Liver (tissue), 9 donors: ENCODE results near the gene CAMK1D. TPM values are rescaled to one million over a fixed set of nuclear protein-coding genes. Genes with fewer than 3 reads are reported as not detected.

Experiments
- DNase-seq: peaks from one replicate; pipeline ENCODE4 v3.0.0-alpha.2; 2017; ENCODE audit warnings: low spot score
- H3K27ac ChIP-seq, 2 donors: one replicate each; pipeline ENCODE4 v1.7.0; 2013; ENCODE audit warnings: inconsistent platforms in 2 of 2, low read length in 2 of 2, control low read depth in 1 of 2, low read depth in 1 of 2, mild to moderate bottlenecking in 1 of 2
- H3K27me3 ChIP-seq, 4 donors: one replicate each; pipeline versions ENCODE4 v1.6.1 to v1.7.0; 2013; ENCODE audit warnings: low read length in 3 of 4, inconsistent platforms in 1 of 4, mild to moderate bottlenecking in 1 of 4, moderate library complexity in 1 of 4; ENCODE audit not compliant: control insufficient read depth in 4 of 4, insufficient read depth in 4 of 4
- H3K36me3 ChIP-seq, 4 donors: one replicate each; pipeline versions ENCODE4 v1.6.1 to v1.7.0; 2013; ENCODE audit warnings: low read length in 3 of 4, mild to moderate bottlenecking in 3 of 4, low read depth in 1 of 4, moderate library complexity in 1 of 4; ENCODE audit not compliant: control insufficient read depth in 4 of 4, insufficient read depth in 3 of 4
- H3K4me1 ChIP-seq, 4 donors: one replicate each; pipeline versions ENCODE4 v1.6.1 to v1.7.0; 2013; ENCODE audit warnings: low read length in 3 of 4, mild to moderate bottlenecking in 3 of 4, moderate library complexity in 1 of 4; ENCODE audit not compliant: control insufficient read depth in 4 of 4, insufficient read depth in 4 of 4
- H3K4me3 ChIP-seq, 3 donors: one replicate each; pipeline versions ENCODE4 v1.6.1 to v1.7.0; 2013; ENCODE audit warnings: low read length in 3 of 3, control low read depth in 1 of 3, low read depth in 1 of 3, mild to moderate bottlenecking in 1 of 3
- H3K9ac ChIP-seq, 2 donors: one replicate each; pipeline ENCODE4 v1.7.0; 2013; ENCODE audit warnings: low read length in 2 of 2, mild to moderate bottlenecking in 2 of 2, moderate library complexity in 2 of 2, control low read depth in 1 of 2, low read depth in 1 of 2
- H3K9me3 ChIP-seq, 4 donors: one replicate each; pipeline versions ENCODE4 v1.6.1 to v1.7.0; 2013; ENCODE audit warnings: low read length in 3 of 4; ENCODE audit not compliant: control insufficient read depth in 4 of 4
- EGR1 ChIP-seq, 2 donors: IDR thresholded peaks; 2 replicates each; pipeline ENCODE4 v1.6.1; 2016 to 2018; ENCODE audit warnings: antibody characterized with exemption in 2 of 2, low read depth in 2 of 2
- FOXA1 ChIP-seq: IDR thresholded peaks from 2 replicates; pipeline ENCODE4 v1.6.1; 2016; ENCODE audit warnings: antibody characterized with exemption
- FOXA2 ChIP-seq: IDR thresholded peaks from 2 replicates; pipeline ENCODE4 v1.6.1; 2016; ENCODE audit warnings: antibody characterized with exemption
- HNF4A ChIP-seq, 2 donors: conservative IDR thresholded peaks; 2 replicates each; pipeline ENCODE4 v1.6.1; 2016; ENCODE audit warnings: antibody characterized with exemption in 2 of 2, mild to moderate bottlenecking in 2 of 2
- HNF4G ChIP-seq: IDR thresholded peaks from 2 replicates; pipeline ENCODE4 v1.6.1; 2016; ENCODE audit warnings: antibody characterized with exemption
- JUND ChIP-seq, 2 donors: IDR thresholded peaks; 2 replicates each; pipeline ENCODE4 v1.6.1; 2016; ENCODE audit warnings: antibody characterized with exemption in 2 of 2
- NR2F2 ChIP-seq: IDR thresholded peaks from 2 replicates; pipeline ENCODE4 v1.6.1; 2016; ENCODE audit warnings: antibody characterized with exemption
- RAD21 ChIP-seq, 2 donors: IDR thresholded peaks; 2 replicates each; pipeline ENCODE4 v1.6.1; 2016; ENCODE audit warnings: antibody characterized with exemption in 2 of 2, mild to moderate bottlenecking in 2 of 2
- RXRA ChIP-seq, 2 donors: IDR thresholded peaks; 2 replicates each; pipeline ENCODE4 v1.6.1; 2017 to 2018; ENCODE audit warnings: antibody characterized with exemption in 2 of 2, mild to moderate bottlenecking in 1 of 2
- SP1 ChIP-seq: IDR thresholded peaks from 2 replicates; pipeline ENCODE4 v1.6.1; 2018; ENCODE audit warnings: antibody characterized with exemption, mild to moderate bottlenecking
- TAF1 ChIP-seq: conservative IDR thresholded peaks from 2 replicates; pipeline ENCODE4 v1.6.1; 2016; ENCODE audit warnings: antibody characterized with exemption, mild to moderate bottlenecking
- YY1 ChIP-seq: IDR thresholded peaks from 2 replicates; pipeline ENCODE4 v1.6.1; 2016; ENCODE audit warnings: antibody characterized with exemption, mild to moderate bottlenecking
- WGBS: extraction: QIAGEN DNeasy Blood & Tissue Kit; methylation state at CpG from one replicate; pipeline ENCODE4 v1.1.7; 2013; 5-methylcytosine and 5-hydroxymethylcytosine counted together
- polyA plus RNA-seq, 2 donors: library from polyadenylated mRNA; stranded (reverse) in 1 of 2; unstranded in 1 of 2; fragments of 200-250 nt in 1 of 2; fragments of >200 nt in 1 of 2; fragmentation: Nextera tagmentation in 1 of 2; extraction: Ambion mirVana in 1 of 2; gene quantifications; one replicate each; pipeline versions ENCODE4 v1.2.1 to v1.2.3, GENCODE V29; 2013 to 2015
- total RNA-seq, 2 donors: library from RNA; depleted of rRNA; stranded (reverse); fragments of >200 nt; gene quantifications; one replicate each; pipeline ENCODE4 v1.2.3, GENCODE V29; 2014
- TF ChIP-seq, protein P1 (sequence below): IDR thresholded peaks from 2 replicates; pipeline ENCODE4 v1.6.1; 2016; ENCODE audit warnings: antibody characterized with exemption
- TF ChIP-seq, protein P2 (sequence below): IDR thresholded peaks from 2 replicates; pipeline ENCODE4 v1.6.1; 2016; ENCODE audit warnings: antibody characterized with exemption
- TF ChIP-seq, protein P3 (sequence below): fragments of 150-350 bp; IDR thresholded peaks from 2 replicates; pipeline ENCODE4 v1.5.1; 2017; ENCODE audit warnings: improper control_type of control experiment, low read depth, low read length; ENCODE audit not compliant: missing input control
- TF ChIP-seq, protein P4 (sequence below): IDR thresholded peaks from 2 replicates; pipeline ENCODE4 v1.6.1; 2016; ENCODE audit warnings: antibody characterized with exemption, mild to moderate bottlenecking
- donor health status: healthy.
- donor health status: healthy.
- donor health status: healthy.
- donor health status: healthy.
- donor health status: healthy.

The CAMK1D gene
- total and polyA plus RNA-seq, 4 donors, result 2.7 to 10.1 (median 4.2) TPM

DNA sequence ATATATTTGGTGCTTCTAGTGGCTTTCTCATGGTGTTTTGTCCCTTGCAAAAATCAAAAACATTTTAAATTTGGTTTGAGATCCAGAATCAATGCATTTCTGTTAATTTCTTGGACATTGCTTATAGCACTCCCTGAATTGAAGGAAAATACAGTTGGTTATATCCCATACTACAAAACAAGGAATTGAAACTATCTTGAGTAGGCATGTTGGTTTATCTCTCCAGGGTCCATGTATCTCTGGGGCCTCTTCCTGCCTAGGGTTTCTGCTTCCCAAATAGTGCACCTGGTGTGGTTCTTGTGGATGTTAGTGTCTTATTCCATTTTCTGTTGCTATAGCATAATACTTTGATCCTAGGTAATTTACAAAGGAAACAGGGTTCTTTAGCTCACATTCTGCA, 212.4 kb downstream of the CAMK1D start:
- TF ChIP-seq TAF1 (no peak), HNF4A (conservative IDR thresholded peaks at IDR 0.05) (no peak), FOXA1 (no peak), JUND (IDR thresholded peaks at IDR 0.05) (no peak), EGR1 (IDR thresholded peaks at IDR 0.05; ENCODE audit: low read depth in 2 of 2) (no peak), YY1 (no peak), SP1 (no peak), HNF4G (no peak), RXRA (IDR thresholded peaks at IDR 0.05) (no peak)
- TF ChIP-seq, protein P1, sequence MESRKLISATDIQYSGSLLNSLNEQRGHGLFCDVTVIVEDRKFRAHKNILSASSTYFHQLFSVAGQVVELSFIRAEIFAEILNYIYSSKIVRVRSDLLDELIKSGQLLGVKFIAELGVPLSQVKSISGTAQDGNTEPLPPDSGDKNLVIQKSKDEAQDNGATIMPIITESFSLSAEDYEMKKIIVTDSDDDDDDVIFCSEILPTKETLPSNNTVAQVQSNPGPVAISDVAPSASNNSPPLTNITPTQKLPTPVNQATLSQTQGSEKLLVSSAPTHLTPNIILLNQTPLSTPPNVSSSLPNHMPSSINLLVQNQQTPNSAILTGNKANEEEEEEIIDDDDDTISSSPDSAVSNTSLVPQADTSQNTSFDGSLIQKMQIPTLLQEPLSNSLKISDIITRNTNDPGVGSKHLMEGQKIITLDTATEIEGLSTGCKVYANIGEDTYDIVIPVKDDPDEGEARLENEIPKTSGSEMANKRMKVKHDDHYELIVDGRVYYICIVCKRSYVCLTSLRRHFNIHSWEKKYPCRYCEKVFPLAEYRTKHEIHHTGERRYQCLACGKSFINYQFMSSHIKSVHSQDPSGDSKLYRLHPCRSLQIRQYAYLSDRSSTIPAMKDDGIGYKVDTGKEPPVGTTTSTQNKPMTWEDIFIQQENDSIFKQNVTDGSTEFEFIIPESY, result no peak
- TF ChIP-seq, protein P2, sequence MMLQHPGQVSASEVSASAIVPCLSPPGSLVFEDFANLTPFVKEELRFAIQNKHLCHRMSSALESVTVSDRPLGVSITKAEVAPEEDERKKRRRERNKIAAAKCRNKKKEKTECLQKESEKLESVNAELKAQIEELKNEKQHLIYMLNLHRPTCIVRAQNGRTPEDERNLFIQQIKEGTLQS, result no peak
- no peaks in the 10 kb centered on the region for H3K9me3 ChIP-seq
- no peak overlapping the region for H3K27ac ChIP-seq
- no peaks in the 10 kb centered on the region for H3K27me3 ChIP-seq
- H3K36me3 ChIP-seq, result no peaks in the 10 kb centered on the region
- DNase-seq, result no peak
- H3K4me3 ChIP-seq, result no peak overlapping the region
- H3K9ac ChIP-seq, result no peak overlapping the region
- peaks cover 0 to 8% (median 3%) of the 10 kb centered on the region in 4 donors for H3K4me1 ChIP-seq

DNA sequence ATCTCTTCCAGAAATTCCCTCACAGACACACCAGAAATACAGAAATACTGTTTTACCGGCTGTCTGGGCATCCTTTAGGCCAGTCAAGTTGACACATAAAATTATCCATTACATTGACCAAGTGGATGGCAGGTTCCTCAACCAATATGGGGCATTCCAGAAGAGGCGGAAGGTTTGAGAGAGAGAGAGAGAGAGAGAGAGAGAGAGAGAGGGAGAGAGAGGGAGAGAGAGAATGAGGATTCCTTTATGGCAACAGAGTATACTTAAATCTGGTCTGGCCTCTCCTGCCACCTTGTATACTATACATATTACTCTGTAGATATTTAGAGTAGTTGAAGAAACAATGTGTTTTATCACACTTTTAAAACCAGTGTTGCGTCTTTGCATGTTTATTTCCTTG, 214.1 kb downstream of the CAMK1D start:
- Histone ChIP-seq H3K9me3 (no peaks in the 10 kb centered on the region), H3K9ac (no peak overlapping the region), H3K27me3 (no peaks in the 10 kb centered on the region), H3K4me3 (no peak overlapping the region), H3K27ac (no peak overlapping the region), H3K4me1 (peaks cover 0 to 10% (median 4%) of the 10 kb centered on the region in 4 donors), H3K36me3 (no peaks in the 10 kb centered on the region)
- DNase-seq, result no peak
- 96% methylated on average over 3 of the region's 3 CpGs for WGBS
- TF ChIP-seq YY1, result no peak
- TF ChIP-seq, protein P3, sequence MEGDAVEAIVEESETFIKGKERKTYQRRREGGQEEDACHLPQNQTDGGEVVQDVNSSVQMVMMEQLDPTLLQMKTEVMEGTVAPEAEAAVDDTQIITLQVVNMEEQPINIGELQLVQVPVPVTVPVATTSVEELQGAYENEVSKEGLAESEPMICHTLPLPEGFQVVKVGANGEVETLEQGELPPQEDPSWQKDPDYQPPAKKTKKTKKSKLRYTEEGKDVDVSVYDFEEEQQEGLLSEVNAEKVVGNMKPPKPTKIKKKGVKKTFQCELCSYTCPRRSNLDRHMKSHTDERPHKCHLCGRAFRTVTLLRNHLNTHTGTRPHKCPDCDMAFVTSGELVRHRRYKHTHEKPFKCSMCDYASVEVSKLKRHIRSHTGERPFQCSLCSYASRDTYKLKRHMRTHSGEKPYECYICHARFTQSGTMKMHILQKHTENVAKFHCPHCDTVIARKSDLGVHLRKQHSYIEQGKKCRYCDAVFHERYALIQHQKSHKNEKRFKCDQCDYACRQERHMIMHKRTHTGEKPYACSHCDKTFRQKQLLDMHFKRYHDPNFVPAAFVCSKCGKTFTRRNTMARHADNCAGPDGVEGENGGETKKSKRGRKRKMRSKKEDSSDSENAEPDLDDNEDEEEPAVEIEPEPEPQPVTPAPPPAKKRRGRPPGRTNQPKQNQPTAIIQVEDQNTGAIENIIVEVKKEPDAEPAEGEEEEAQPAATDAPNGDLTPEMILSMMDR, result no peak
- TF ChIP-seq RAD21 (IDR thresholded peaks at IDR 0.05), result no peak
- no peak for TF ChIP-seq FOXA2
- no peak for TF ChIP-seq RXRA (IDR thresholded peaks at IDR 0.05)
- TF ChIP-seq, protein P2, result no peak

DNA sequence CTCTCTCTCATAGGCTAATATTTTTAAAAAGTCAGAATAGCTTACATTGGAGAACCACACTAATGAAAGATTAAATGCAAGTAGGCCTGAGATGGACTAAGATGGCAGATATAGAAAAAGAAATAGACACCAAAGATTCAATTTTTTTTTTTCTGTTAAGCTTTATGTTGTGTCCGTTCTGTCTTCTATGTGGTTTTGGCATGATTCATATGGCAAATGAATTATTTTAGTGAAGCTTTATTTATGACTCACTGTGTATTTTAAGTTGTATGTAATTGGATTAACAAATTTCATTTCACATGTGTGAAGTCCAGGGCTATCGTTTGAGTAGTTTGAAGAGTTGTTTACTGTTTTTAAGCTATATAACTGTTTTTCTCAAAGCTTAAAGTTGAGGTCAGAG, 214.8 kb downstream of the CAMK1D start:
- Histone ChIP-seq H3K36me3 (no peaks in the 10 kb centered on the region), H3K4me3 (no peak overlapping the region), H3K27me3 (no peaks in the 10 kb centered on the region), H3K9me3 (no peaks in the 10 kb centered on the region), H3K27ac (no peak overlapping the region), H3K9ac (no peak overlapping the region), H3K4me1 (peaks cover 0 to 10% (median 4%) of the 10 kb centered on the region in 4 donors)
- no peak for DNase-seq
- 90% methylated on average over 2 of the region's 2 CpGs for WGBS
- no peak for TF ChIP-seq TAF1
- TF ChIP-seq, protein P3, result no peak
- no peak for TF ChIP-seq HNF4G
- TF ChIP-seq FOXA1, result no peak
- TF ChIP-seq, protein P4, sequence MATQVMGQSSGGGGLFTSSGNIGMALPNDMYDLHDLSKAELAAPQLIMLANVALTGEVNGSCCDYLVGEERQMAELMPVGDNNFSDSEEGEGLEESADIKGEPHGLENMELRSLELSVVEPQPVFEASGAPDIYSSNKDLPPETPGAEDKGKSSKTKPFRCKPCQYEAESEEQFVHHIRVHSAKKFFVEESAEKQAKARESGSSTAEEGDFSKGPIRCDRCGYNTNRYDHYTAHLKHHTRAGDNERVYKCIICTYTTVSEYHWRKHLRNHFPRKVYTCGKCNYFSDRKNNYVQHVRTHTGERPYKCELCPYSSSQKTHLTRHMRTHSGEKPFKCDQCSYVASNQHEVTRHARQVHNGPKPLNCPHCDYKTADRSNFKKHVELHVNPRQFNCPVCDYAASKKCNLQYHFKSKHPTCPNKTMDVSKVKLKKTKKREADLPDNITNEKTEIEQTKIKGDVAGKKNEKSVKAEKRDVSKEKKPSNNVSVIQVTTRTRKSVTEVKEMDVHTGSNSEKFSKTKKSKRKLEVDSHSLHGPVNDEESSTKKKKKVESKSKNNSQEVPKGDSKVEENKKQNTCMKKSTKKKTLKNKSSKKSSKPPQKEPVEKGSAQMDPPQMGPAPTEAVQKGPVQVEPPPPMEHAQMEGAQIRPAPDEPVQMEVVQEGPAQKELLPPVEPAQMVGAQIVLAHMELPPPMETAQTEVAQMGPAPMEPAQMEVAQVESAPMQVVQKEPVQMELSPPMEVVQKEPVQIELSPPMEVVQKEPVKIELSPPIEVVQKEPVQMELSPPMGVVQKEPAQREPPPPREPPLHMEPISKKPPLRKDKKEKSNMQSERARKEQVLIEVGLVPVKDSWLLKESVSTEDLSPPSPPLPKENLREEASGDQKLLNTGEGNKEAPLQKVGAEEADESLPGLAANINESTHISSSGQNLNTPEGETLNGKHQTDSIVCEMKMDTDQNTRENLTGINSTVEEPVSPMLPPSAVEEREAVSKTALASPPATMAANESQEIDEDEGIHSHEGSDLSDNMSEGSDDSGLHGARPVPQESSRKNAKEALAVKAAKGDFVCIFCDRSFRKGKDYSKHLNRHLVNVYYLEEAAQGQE, result no peak
- TF ChIP-seq JUND (IDR thresholded peaks at IDR 0.05), result no peak
- no peak for TF ChIP-seq SP1
- TF ChIP-seq YY1, result no peak
- TF ChIP-seq NR2F2, result no peak
- TF ChIP-seq HNF4A (conservative IDR thresholded peaks at IDR 0.05), result no peak
- TF ChIP-seq EGR1 (IDR thresholded peaks at IDR 0.05; ENCODE audit: low read depth in 2 of 2), result no peak
